A549 (cell line): ENCODE measurements around the gene CACNA2D2. TPM values are rescaled to one million over a fixed set of nuclear protein-coding genes. Genes with fewer than 3 reads are reported as not detected.

Experiments
- ATAC-seq, 2 experiments: fragments of 200-7000 bp in 1 of 2; fragments of >200 bp in 1 of 2; cut with Nextera tagmentation in 1 of 2; cut with Tn5 transposase in 1 of 2; 3 replicates each; pipeline versions ENCODE4 v1.8.0 to v1.9.1; 2018 to 2020; ENCODE audit warnings: mild to moderate bottlenecking in 1 of 2, moderate library complexity in 1 of 2
- CTCF ChIA-PET: fragments of 300-600 bp; sonication (Branson Sonifier 250); formaldehyde crosslinking; extraction: SDS; loops from one replicate; lab custom pipeline; 2021; ENCODE audit warnings: antibody characterized with exemption, inconsistent platforms; lab: Yijun Ruan, JAX
- POLR2A ChIA-PET: fragments of 350-600 bp; formaldehyde crosslinking; extraction: SDS; loops from one replicate; lab custom pipeline; 2021; ENCODE audit warnings: antibody characterized with exemption, inconsistent platforms; lab: Yijun Ruan, JAX
- DNase-seq, 2 experiments: peaks; one replicate each; pipeline versions ENCODE4 v3.0.0 to v3.0.0-alpha.2; 2011 to 2016; ENCODE audit warnings: low read depth in 1 of 2, low spot score in 1 of 2
- FAIRE-seq: peaks from 2 replicates; lab custom pipeline; 2011; peaks lifted over from hg19 to GRCh38; lab: Jason Lieb, UNC
- H3K27ac ChIP-seq, 2 experiments: fragments of >200 bp; sonication (Bioruptor Twin); formaldehyde crosslinking; 3 replicates each; pipeline ENCODE4 v1.5.1; 2016 to 2017
- H3K4me1 ChIP-seq: fragments of >200 bp; sonication (Bioruptor Twin); formaldehyde crosslinking; 3 replicates; pipeline ENCODE4 v1.6.1; 2016
- H3K4me2 ChIP-seq: fragments of >200 bp; sonication (Bioruptor Twin); formaldehyde crosslinking; 3 replicates; pipeline ENCODE4 v1.6.1; 2016
- H3K4me3 ChIP-seq: fragments of >200 bp; sonication (Bioruptor Twin); formaldehyde crosslinking; 3 replicates; pipeline ENCODE4 v1.5.1; 2016
- H3K9me3 ChIP-seq: fragments of >200 bp; sonication (Bioruptor Twin); formaldehyde crosslinking; 3 replicates; pipeline ENCODE4 v1.6.1; 2016
- ATOH8 ChIP-seq: fragments of 250-450 bp; sonication (Bioruptor Pico); IDR thresholded peaks from 2 replicates; pipeline ENCODE4 v1.5.0; 2020; ENCODE audit warnings: low read depth, mild to moderate bottlenecking, moderate library complexity
- CBX2 ChIP-seq: fragments of 200-600 bp; sonication (generic); IDR thresholded peaks from 2 replicates; pipeline ENCODE4 v1.6.1; 2016; ENCODE audit warnings: low read depth, mild to moderate bottlenecking, borderline replicate concordance
- CEBPB ChIP-seq, 2 experiments: fragments of >200 bp in 1 of 2; sonication (Bioruptor Twin) in 1 of 2; formaldehyde crosslinking in 1 of 2; IDR thresholded peaks; 2 replicates each; pipeline ENCODE4 v1.6.1; 2012 to 2016
- E2F6 ChIP-seq: IDR thresholded peaks from 2 replicates; pipeline ENCODE4 v1.6.1; 2012; ENCODE audit warnings: low read depth, borderline replicate concordance
- EHF ChIP-seq: fragments of 250-450 bp; sonication (Bioruptor Pico); IDR thresholded peaks from 2 replicates; pipeline ENCODE4 v1.5.0; 2020; ENCODE audit warnings: mild to moderate bottlenecking
- ELK1 ChIP-seq: fragments of 150-350 bp; IDR thresholded peaks from 2 replicates; pipeline ENCODE4 v1.6.1; 2014; ENCODE audit warnings: low read depth, mild to moderate bottlenecking, low read length
- FOSB ChIP-seq: fragments of 250-450 bp; sonication (Bioruptor Pico); IDR thresholded peaks from 2 replicates; pipeline ENCODE4 v1.5.0; 2020; ENCODE audit warnings: mild to moderate bottlenecking, moderate library complexity
- FOSL2 ChIP-seq, 2 experiments: fragments of 450-650 bp in 1 of 2; fragments of >200 bp in 1 of 2; sonication (Bioruptor Twin) in 1 of 2; formaldehyde crosslinking; IDR thresholded peaks; 2 replicates each; pipeline versions ENCODE4 v1.5.0 to v1.6.1; 2016 to 2020; ENCODE audit warnings: mild to moderate bottlenecking in 1 of 2, moderate library complexity in 1 of 2
- FOXS1 ChIP-seq: fragments of 250-450 bp; sonication (Bioruptor Pico); IDR thresholded peaks from 2 replicates; pipeline ENCODE4 v1.5.0; 2020; ENCODE audit warnings: mild to moderate bottlenecking, moderate library complexity
- GATA3 ChIP-seq: IDR thresholded peaks from 2 replicates; pipeline ENCODE4 v1.6.1; 2012; ENCODE audit warnings: borderline replicate concordance
- HDAC2 ChIP-seq: fragments of 200-600 bp; sonication (generic); IDR thresholded peaks from 2 replicates; pipeline ENCODE4 v1.6.1; 2016
- HES2 ChIP-seq: fragments of >200 bp; sonication (Bioruptor Twin); formaldehyde crosslinking; IDR thresholded peaks from 2 replicates; pipeline ENCODE4 v1.6.1; 2016
- HEYL ChIP-seq: fragments of 250-450 bp; sonication (Bioruptor Pico); IDR thresholded peaks from 2 replicates; pipeline ENCODE4 v1.8.0; 2021; ENCODE audit warnings: mild to moderate bottlenecking, moderate library complexity
- HOXA7 ChIP-seq: fragments of 250-450 bp; sonication (Bioruptor Pico); IDR thresholded peaks from 2 replicates; pipeline ENCODE4 v1.5.0; 2020; ENCODE audit warnings: mild to moderate bottlenecking, moderate library complexity
- JUN ChIP-seq, 2 experiments: fragments of >200 bp; sonication (Bioruptor Twin); formaldehyde crosslinking; IDR thresholded peaks; 2 replicates in 1 of 2; 3 replicates in 1 of 2; pipeline ENCODE4 v1.6.1; 2016 to 2017
- NFE2L2 ChIP-seq: fragments of 150-350 bp; conservative IDR thresholded peaks from 2 replicates; pipeline ENCODE4 v1.6.1; 2014; ENCODE audit warnings: low read length
- PBX3 ChIP-seq: IDR thresholded peaks from 2 replicates; pipeline ENCODE4 v1.6.1; 2012
- POLR2A ChIP-seq: IDR thresholded peaks from 2 replicates; pipeline ENCODE4 v1.6.1; 2012; ENCODE audit warnings: mild to moderate bottlenecking, low read length
- RCOR1 ChIP-seq: fragments of 150-350 bp; IDR thresholded peaks from 2 replicates; pipeline ENCODE4 v1.6.1; 2014; ENCODE audit warnings: antibody characterized with exemption, low read length, low read depth
- SMC3 ChIP-seq: fragments of >200 bp; sonication (Bioruptor Twin); formaldehyde crosslinking; IDR thresholded peaks from 3 replicates; pipeline ENCODE4 v1.6.1; 2018; ENCODE audit warnings: inconsistent platforms
- SREBF2 ChIP-seq: fragments of 450-650 bp; IDR thresholded peaks from 2 replicates; pipeline ENCODE4 v1.6.1; 2014; ENCODE audit warnings: mild to moderate bottlenecking, moderate library complexity
- TFCP2L1 ChIP-seq: fragments of 250-450 bp; sonication (Bioruptor Pico); IDR thresholded peaks from 2 replicates; pipeline ENCODE4 v1.5.0; 2021; ENCODE audit warnings: mild to moderate bottlenecking
- TP53 ChIP-seq: fragments of 250-450 bp; sonication (Bioruptor Pico); IDR thresholded peaks from 2 replicates; pipeline ENCODE4 v1.5.0; 2021; ENCODE audit warnings: mild to moderate bottlenecking, moderate library complexity
- ZC3H11A ChIP-seq: fragments of 450-650 bp; IDR thresholded peaks from 2 replicates; pipeline ENCODE4 v1.6.1; 2014; ENCODE audit warnings: antibody characterized with exemption, mild to moderate bottlenecking
- ZFP36 ChIP-seq: fragments of 450-650 bp; IDR thresholded peaks from 2 replicates; pipeline ENCODE4 v1.6.1; 2014; ENCODE audit warnings: borderline replicate concordance; ENCODE audit not compliant: partially characterized antibody
- ZNF302 ChIP-seq: fragments of 250-450 bp; sonication (Bioruptor Pico); IDR thresholded peaks from 2 replicates; pipeline ENCODE4 v1.9.0; 2021; ENCODE audit warnings: inconsistent platforms, mild to moderate bottlenecking, moderate library complexity
- ZSCAN20 ChIP-seq: fragments of 250-450 bp; sonication (Bioruptor Pico); IDR thresholded peaks from 2 replicates; pipeline ENCODE4 v1.8.0; 2022; ENCODE audit warnings: mild to moderate bottlenecking, moderate library complexity
- WGBS: methylation state at CpG from one replicate; pipeline ENCODE4 v1.1.6; 2017; ENCODE audit errors: missing lambda C conversion rate; 5-methylcytosine and 5-hydroxymethylcytosine counted together
- polyA plus RNA-seq, 4 experiments: library from polyadenylated mRNA; depleted of rRNA in 3 of 4; stranded (reverse); fragments of >200 nt; fragmentation: RNase III in 1 of 4; extraction: RNeasy Plus Mini Kit Qiagen cat#74134 plus additional on column Dnase treatment in 1 of 4; gene quantifications; 2 replicates in 3 of 4; 3 replicates in 1 of 4; pipeline ENCODE4 v1.2.3, GENCODE V29; 2011 to 2017

Gene CACNA2D2
- polyA plus RNA-seq, 2 of the 4 experiments (the other 2 are of a cell fraction) = 0.21 to 0.75 TPM

GRCh38 chr3:50401978-50402595 lies 101.3 kb downstream of the CACNA2D2 start:
- DNase-seq (no peak), FAIRE-seq (no peak), ATAC-seq (no peak)
- TF ChIP-seq HDAC2 (no peak), FOSB (CRISPR knock-in tag) (no peak), E2F6 (no peak), ZC3H11A (no peak), TP53 (CRISPR knock-in tag) (no peak), EHF (CRISPR knock-in tag) (no peak)
- H3K9me3 ChIP-seq = no peaks in the 10 kb centered on the region
- POLR2A ChIA-PET = no interaction called here
- 7% methylated on average over 3 of the region's 5 CpGs for WGBS
- no peak overlapping the region for H3K4me3 ChIP-seq
- H3K27ac ChIP-seq = no peak overlapping the region
- no peaks in the 10 kb centered on the region for H3K4me1 ChIP-seq
- CTCF ChIA-PET = no interaction called here
- no peak overlapping the region for H3K4me2 ChIP-seq

- DNase-seq (no peak), FAIRE-seq (no peak), ATAC-seq (no peak)
- Histone ChIP-seq H3K4me2 (no peak overlapping the region), H3K4me1 (no peaks in the 10 kb centered on the region), H3K27ac (no peak overlapping the region), H3K4me3 (no peak overlapping the region), H3K9me3 (no peaks in the 10 kb centered on the region)
- CTCF ChIA-PET = no interaction called here
- 15% methylated on average over 4 of the region's 10 CpGs for WGBS
- TF ChIP-seq ZFP36 = no peak
- no peak for TF ChIP-seq HOXA7 (CRISPR knock-in tag)
- TF ChIP-seq NFE2L2 = no peak
- no peak for TF ChIP-seq HEYL
- no peak for TF ChIP-seq ZNF302
- no peak for TF ChIP-seq CEBPB (IDR thresholded peaks at IDR 0.05)
- no peak for TF ChIP-seq JUN (IDR thresholded peaks at IDR 0.05)
- no peak for TF ChIP-seq HDAC2
- no peak for TF ChIP-seq ATOH8
- TF ChIP-seq TFCP2L1 (CRISPR knock-in tag) = no peak
- TF ChIP-seq FOXS1 = no peak
- POLR2A ChIA-PET = no interaction called here
Measured at GRCh38 chr3:50396502-50396901, 106.9 kb downstream of the CACNA2D2 start.

GRCh38 chr3:50395070-50395860 lies 108.2 kb downstream of the CACNA2D2 start:
- no peaks in the 10 kb centered on the region for H3K4me1 ChIP-seq
- no peak for DNase-seq
- no peak for TF ChIP-seq SREBF2
- TF ChIP-seq ZC3H11A = no peak
- no peak for TF ChIP-seq E2F6
- TF ChIP-seq HES2 = no peak
- no peak for TF ChIP-seq ELK1
- TF ChIP-seq SMC3 = no peak
- TF ChIP-seq JUN (IDR thresholded peaks at IDR 0.05) = no peak
- TF ChIP-seq POLR2A = no peak
- no peak for TF ChIP-seq FOSB (CRISPR knock-in tag)
- TF ChIP-seq ZSCAN20 (CRISPR knock-in tag) = no peak
- no peak for TF ChIP-seq RCOR1
- no peak for TF ChIP-seq CBX2
- TF ChIP-seq FOSL2 (IDR thresholded peaks at IDR 0.05) = no peak
- no peak for TF ChIP-seq FOSL2 (CRISPR knock-in tag; IDR thresholded peaks at IDR 0.05)
- no peak for TF ChIP-seq GATA3
- no peak for TF ChIP-seq ATOH8
- TF ChIP-seq PBX3 = no peak
- no peak for ATAC-seq
- ChIA-PET CTCF (no interaction called here), POLR2A (no interaction called here)
- no peak overlapping the region for H3K4me2 ChIP-seq
- no peaks in the 10 kb centered on the region for H3K9me3 ChIP-seq
- WGBS = 63% methylated on average over 7 of the region's 10 CpGs
- no peak overlapping the region for H3K4me3 ChIP-seq
- H3K27ac ChIP-seq = no peak overlapping the region
- no peak for FAIRE-seq
